B cell (primary cell): ENCODE data around the gene HCFC1. TPM values are rescaled to one million over a fixed set of nuclear protein-coding genes. Genes with fewer than 3 reads are reported as not detected.

Experiments
- ATAC-seq: fragments of 200-7000 bp; cut with Tn5 transposase; one replicate; pipeline ENCODE4 v1.10.0; 2021; ENCODE audit warnings: low read depth, mild to moderate bottlenecking, moderate number of reproducible peaks, moderate library complexity
- CTCF ChIA-PET: fragments of 350-600 bp; sonication (Branson Sonifier 250); formaldehyde crosslinking; loops from one replicate; lab custom pipeline; 2021; ENCODE audit warnings: antibody characterized with exemption, inconsistent platforms; lab: Charles Lee
- POLR2A ChIA-PET: fragments of 350-600 bp; sonication (Branson Sonifier 250); formaldehyde crosslinking; loops from one replicate; lab custom pipeline; 2021; ENCODE audit warnings: antibody characterized with exemption; lab: Charles Lee
- DNase-seq: peaks from one replicate; pipeline ENCODE4 v3.0.0; 2013
- H2AFZ ChIP-seq: 2 replicates; pipeline ENCODE4 v1.6.1; 2012; ENCODE audit warnings: mild to moderate bottlenecking, low read depth, low read length; ENCODE audit not compliant: insufficient read depth, poor library complexity, severe bottlenecking
- H3K27ac ChIP-seq, 2 donors: 1 replicate in 1 of 2; 2 replicates in 1 of 2; pipeline ENCODE4 v1.5.1; 2012 to 2013; ENCODE audit warnings: low read length in 2 of 2, mild to moderate bottlenecking in 2 of 2, moderate library complexity in 1 of 2
- H3K27me3 ChIP-seq, 4 experiments: fragments of 200-600 bp in 1 of 4; sonication (generic) in 1 of 4; replicated peaks in 1 of 4; 1 replicate in 2 of 4; 2 replicates in 2 of 4; pipeline versions ENCODE4 v1.6.1 to v1.7.0; 2013 to 2016; ENCODE audit warnings: low read length in 3 of 4, mild to moderate bottlenecking in 2 of 4, mixed read lengths in 1 of 4, moderate library complexity in 1 of 4; ENCODE audit not compliant: insufficient read depth in 4 of 4, control insufficient read depth in 3 of 4; ENCODE audit errors: control extremely low read depth in 1 of 4
- H3K36me3 ChIP-seq, 2 experiments: replicated peaks in 1 of 2; 1 replicate in 1 of 2; 2 replicates in 1 of 2; pipeline versions ENCODE4 v1.6.1 to v1.7.1; 2013; ENCODE audit warnings: low read length in 1 of 2; ENCODE audit not compliant: insufficient read depth in 2 of 2, control insufficient read depth in 1 of 2; ENCODE audit errors: control extremely low read depth in 1 of 2, extremely low read depth in 1 of 2
- H3K4me1 ChIP-seq, 2 donors: fragments of 200-600 bp in 1 of 2; sonication (generic) in 1 of 2; 1 replicate in 1 of 2; 2 replicates in 1 of 2; pipeline versions ENCODE4 v1.5.1 to v1.6.1; 2013 to 2017; ENCODE audit warnings: low read length in 2 of 2; ENCODE audit not compliant: control insufficient read depth in 2 of 2, insufficient read depth in 2 of 2
- H3K4me2 ChIP-seq: replicated peaks from 2 replicates; pipeline ENCODE3; 2012; ENCODE audit warnings: mild to moderate bottlenecking, low read depth, low read length; ENCODE audit not compliant: poor library complexity, severe bottlenecking
- H3K4me3 ChIP-seq, 5 experiments: fragments of 200-600 bp in 1 of 5; sonication (generic) in 1 of 5; 1 replicate in 3 of 5; 2 replicates in 2 of 5; pipeline versions ENCODE4 v1.5.1 to v1.7.0; 2011 to 2016; ENCODE audit warnings: low read length in 4 of 5, mild to moderate bottlenecking in 4 of 5, low read depth in 2 of 5, control low read depth in 1 of 5, moderate library complexity in 1 of 5; ENCODE audit not compliant: insufficient read depth in 1 of 5; ENCODE audit errors: control extremely low read depth in 1 of 5, extremely low read depth in 1 of 5
- H3K79me2 ChIP-seq: fragments of 200-600 bp; sonication (generic); one replicate; pipeline ENCODE4 v1.6.0; 2016; ENCODE audit warnings: low read length; ENCODE audit not compliant: control insufficient read depth, insufficient read depth
- H3K9ac ChIP-seq: fragments of 200-600 bp; sonication (generic); 2 replicates; pipeline ENCODE4 v1.6.1; 2017; ENCODE audit warnings: mild to moderate bottlenecking, low read length, moderate library complexity
- H3K9me3 ChIP-seq, 3 donors: one replicate each; pipeline versions ENCODE4 v1.6.1 to v1.7.1; 2013; ENCODE audit warnings: low read length in 2 of 3; ENCODE audit not compliant: control insufficient read depth in 2 of 3, insufficient read depth in 1 of 3; ENCODE audit errors: control extremely low read depth in 1 of 3
- H4K20me1 ChIP-seq: 2 replicates; pipeline ENCODE4 v1.6.0; 2012; ENCODE audit warnings: mild to moderate bottlenecking, low read length; ENCODE audit not compliant: insufficient read depth, control insufficient read depth, poor library complexity, severe bottlenecking
- H3K27ac Mint-ChIP-seq: one replicate; pipeline ENCODE4 v1.8.0; 2021; ENCODE audit warnings: mixed read lengths
- H3K27me3 Mint-ChIP-seq: one replicate; pipeline ENCODE4 v1.8.0; 2021; ENCODE audit warnings: mixed read lengths
- H3K4me1 Mint-ChIP-seq: one replicate; pipeline ENCODE4 v1.8.0; 2021; ENCODE audit warnings: mixed read lengths
- H3K4me3 Mint-ChIP-seq: one replicate; pipeline ENCODE4 v1.8.0; 2021; ENCODE audit warnings: mixed read lengths
- H3K9me3 Mint-ChIP-seq: one replicate; pipeline ENCODE4 v1.8.0; 2022; ENCODE audit warnings: mixed read lengths; ENCODE audit not compliant: insufficient read depth
- CTCF ChIP-seq: fragments of 200-600 bp; IDR thresholded peaks from one replicate; pipeline ENCODE4 v1.8.0; 2022; ENCODE audit warnings: antibody characterized with exemption, mild to moderate bottlenecking
- EZH2 ChIP-seq: IDR thresholded peaks from 2 replicates; pipeline ENCODE4 v1.6.1; 2012; ENCODE audit warnings: borderline replicate concordance, low read depth, mild to moderate bottlenecking, moderate library complexity, low read length; ENCODE audit not compliant: insufficient read depth, poor library complexity, severe bottlenecking
- WGBS: methylation state at CpG from one replicate; pipeline ENCODE4 v1.1.5; 2013; ENCODE audit warnings: missing lambda C conversion rate; ENCODE audit not compliant: insufficient coverage; 5-methylcytosine and 5-hydroxymethylcytosine counted together
- intact Hi-C: fragments of 100-400 bp; cut with micrococcal nuclease; formaldehyde crosslinking; loops from one replicate; pipeline ENCODE4 v1.10.0; 2022
- polyA plus RNA-seq: library from polyadenylated mRNA; depleted of rRNA; stranded (reverse); fragments of >200 nt; gene quantifications from 2 replicates; pipeline ENCODE4 v1.2.3, GENCODE V29; 2012
- total RNA-seq, 2 donors: library from RNA; stranded (reverse); fragments of 120-200 nt in 1 of 2; gene quantifications; 1 replicate in 1 of 2; 2 replicates in 1 of 2; pipeline versions ENCODE4 v1.2.3 to v1.2.4, GENCODE V29; 2013 to 2022

Gene HCFC1
- total and polyA plus RNA-seq, 2 donors (not counting 1 experiment from before 2014, with no cell fraction given) = 32.1 to 57.7 TPM

- ATAC-seq (peak; percentile 88), DNase-seq (peak; percentile 83)
- Mint-ChIP-seq H3K27ac (peak overlapping the region; percentile 34), H3K4me3 (no peak overlapping the region), H3K4me1 (peaks cover 15% of the 10 kb centered on the region), H3K9me3 (no peaks in the 10 kb centered on the region), H3K27me3 (no peaks in the 10 kb centered on the region)
- POLR2A ChIA-PET = interaction anchor here (1.0 to 5.8 kb wide), 4 partner anchors 21 to 181 kb away, joined by 3 to 58 read pairs (median 4); partner anchors contain the start of gene ARHGAP4
- no peak overlapping the region for H3K4me3 ChIP-seq
- peak overlapping the region; percentile 14 for H3K4me2 ChIP-seq
- H2AFZ ChIP-seq = peak overlapping the region; percentile 8
- H3K79me2 ChIP-seq = peaks cover 14% of the 10 kb centered on the region
- no peak overlapping the region for H3K27ac ChIP-seq
- peaks cover 0 to 31% of the 10 kb centered on the region in 2 experiments for H3K36me3 ChIP-seq
- H4K20me1 ChIP-seq = no peaks in the 10 kb centered on the region
- TF ChIP-seq CTCF = peak; percentile 80
- TF ChIP-seq EZH2 = no peak
- H3K9me3 ChIP-seq = no peaks in the 10 kb centered on the region
- no peaks in the 10 kb centered on the region for H3K27me3 ChIP-seq
- CTCF ChIA-PET = interaction anchor here (0.7 to 15.4 kb wide), 19 partner anchors 11 to 1005 kb away, joined by 3 to 325 read pairs (median 4); partner anchors contain the start of genes ARHGAP4, IDH3G, NAA10 and PLXNB3
- H3K4me1 ChIP-seq = peaks cover 9 to 39% of the 10 kb centered on the region in 2 donors
- no peak overlapping the region for H3K9ac ChIP-seq
- WGBS = 35% methylated on average over 4 of the region's 19 CpGs
- intact Hi-C loops = loop anchor here (1.0 kb wide), 2 partner anchors 22 to 24 kb away; partner anchors contain the start of gene HCFC1
Measured at GRCh38 chrX:153947009-153947769, 24.4 kb downstream of the HCFC1 start.
